ENCODE measurements around the gene PAX5. TPM values are rescaled to one million over a fixed set of nuclear protein-coding genes. Genes with fewer than 3 reads are reported as not detected.

PAX5 gene
- total and polyA plus RNA-seq, 2 of the 13 experiments (the other 11 are each of a cell fraction or from before 2014, with no cell fraction given) = not detected

- no peak for TF ChIP-seq ZNF580 (CRISPR knock-in tag; IDR thresholded peaks at IDR 0.05; ENCODE audit: borderline replicate concordance, low read depth)
Observed at GRCh38 chr9:37066139-37066725, 32.2 kb upstream of the PAX5 start (continued).

GRCh38 chr9:37062336-37062735 lies 28.3 kb upstream of the PAX5 start:
- Histone ChIP-seq H3K79me2 (ENCODE audit: insufficient read depth, low read length) (no peaks in the 10 kb centered on the region), H3K9me3 (ENCODE audit: low read length) (no peaks in the 10 kb centered on the region), H3K4me1 (ENCODE audit: insufficient read depth, low read length) (no peaks in the 10 kb centered on the region), H3K27ac (ENCODE audit: extremely low read length, insufficient read depth, low read length) (no peak overlapping the region), H3K27me3 (ENCODE audit: control insufficient read depth in 1 of 2, insufficient read depth in 2 of 2, low read length in 2 of 2) (peaks cover 0 to 9% of the 10 kb centered on the region in 2 experiments; a peak in 2 of 5 replicates), H2AFZ (ENCODE audit: low read length) (no peak overlapping the region), H3K9ac (ENCODE audit: insufficient read depth, low read depth, low read length) (no peak overlapping the region), H3K4me3 (replicated peaks in 1 of 3; ENCODE audit: insufficient read depth in 1 of 3, low read depth in 2 of 3, low read length in 3 of 3) (no peak overlapping the region), H3K4me2 (ENCODE audit: low read depth, low read length) (no peak overlapping the region), H3K36me3 (replicated peaks in 1 of 2; ENCODE audit: control insufficient read depth in 1 of 2, insufficient read depth in 2 of 2, low read length in 2 of 2) (no peaks in the 10 kb centered on the region), H4K20me1 (ENCODE audit: insufficient read depth, low read length) (no peaks in the 10 kb centered on the region)
- CTCF ChIA-PET (ENCODE audit: low intra/inter-chr PET ratio, low total read pairs) = no interaction called here
- no TSS peak for BruUV-seq (replicated peaks)
- POLR2A ChIA-PET = no interaction called here
- intact Hi-C loops (cut with micrococcal nuclease; ENCODE audit: unreplicated experiment) (no loop called here), in situ Hi-C loops (cut with HindIII; ENCODE audit: extremely low pct_ligation_motif_present, low pct_unique_long_range_greater_than_20kb) (no loop called here)
- FAIRE-seq (no peak), ATAC-seq (no peak), DNase-seq (ENCODE audit: low spot score) (no peak)
- no peak for TF ChIP-seq ZNF749 (CRISPR knock-in tag; IDR thresholded peaks at IDR 0.05; ENCODE audit: borderline replicate concordance)
- no peak for TF ChIP-seq ZNF784 (CRISPR knock-in tag; IDR thresholded peaks at IDR 0.05; ENCODE audit: borderline replicate concordance)
- TF ChIP-seq ZNF75D (CRISPR knock-in tag; IDR thresholded peaks at IDR 0.05; ENCODE audit: borderline replicate concordance) = no peak
- no peak for TF ChIP-seq NFAT5 (CRISPR knock-in tag; IDR thresholded peaks at IDR 0.05)
- TF ChIP-seq ZKSCAN1 (IDR thresholded peaks at IDR 0.05; ENCODE audit: low read length) = no peak
- 31% methylated on average over 4 of the region's 4 CpGs for WGBS (ENCODE audit: low lambda C conversion rate)

Measured in HepG2 (cell line).